HFFc6 (cell line): ENCODE results near the gene TAF4. TPM values are rescaled to one million over a fixed set of nuclear protein-coding genes. Genes with fewer than 3 reads are reported as not detected.

Experiments used
- DNase-seq: peaks from one replicate; pipeline ENCODE4 v3.0.0-alpha.2; 2018
- H3K27ac Mint-ChIP-seq: 2 replicates; pipeline ENCODE4 v1.8.0; 2020; ENCODE audit warnings: mild to moderate bottlenecking, mixed read lengths
- H3K27me3 Mint-ChIP-seq: 2 replicates; pipeline ENCODE4 v1.8.0; 2021; ENCODE audit warnings: mild to moderate bottlenecking, moderate library complexity, mixed read lengths; ENCODE audit not compliant: insufficient read depth
- H3K36me3 Mint-ChIP-seq: 2 replicates; pipeline ENCODE4 v1.8.0; 2021; ENCODE audit warnings: low read depth, mixed read lengths
- H3K4me1 Mint-ChIP-seq: 2 replicates; pipeline ENCODE4 v1.8.0; 2020; ENCODE audit warnings: low read depth, mixed read lengths
- H3K4me3 Mint-ChIP-seq: 2 replicates; pipeline ENCODE4 v1.8.0; 2020; ENCODE audit warnings: mild to moderate bottlenecking, moderate library complexity, mixed read lengths
- H3K9me3 Mint-ChIP-seq: 2 replicates; pipeline ENCODE4 v1.8.0; 2020; ENCODE audit warnings: mild to moderate bottlenecking, mixed read lengths
- total RNA-seq, 6 experiments: library from RNA; stranded (reverse); fragmentation: NEBNext Ultra II Directional; extraction: Animal tissue kit (Norgen Biotek cat#: 25700); gene quantifications; 2 replicates in 1 of 6; 3 replicates in 5 of 6; pipeline ENCODE4 v1.2.3, GENCODE V29; 2021
- TF ChIP-seq, protein P1 (sequence below): fragments of 200-600 bp; sonication (generic); IDR thresholded peaks from 2 replicates; pipeline ENCODE4 v1.5.0; 2021; ENCODE audit warnings: antibody characterized with exemption, mild to moderate bottlenecking

TAF4 gene
- total RNA-seq, 6 experiments from 2014 or later, result 9.4 to 11.7 (median 9.9) TPM

DNA sequence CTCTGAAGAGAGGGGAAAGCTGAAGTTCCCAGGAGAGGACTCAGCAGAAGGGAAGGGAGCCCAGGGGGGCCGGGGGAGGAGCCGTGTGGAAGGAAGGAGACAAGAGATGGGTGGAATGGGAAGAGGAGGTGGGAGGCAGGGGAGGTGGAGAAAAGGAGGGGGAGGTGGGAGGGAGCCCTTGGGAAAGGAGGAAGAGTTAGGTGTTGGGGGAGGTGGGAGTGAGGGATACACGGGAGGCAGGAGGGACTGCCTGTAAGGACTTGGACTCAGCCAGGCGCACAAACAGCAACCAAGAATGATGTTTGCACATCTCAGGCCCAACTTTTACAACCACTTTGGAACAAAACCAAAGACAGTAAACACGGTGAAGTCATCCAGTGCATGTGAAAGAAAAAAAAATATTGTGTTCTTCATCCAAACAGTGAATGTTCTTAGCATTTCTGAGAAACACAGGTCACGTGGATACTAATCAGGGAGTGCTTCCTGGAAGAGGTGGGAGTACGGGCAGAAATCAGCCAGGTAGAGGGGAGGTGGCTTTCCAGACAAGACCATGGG, 39.2 kb upstream of the TAF4 start:
- H3K4me3 Mint-ChIP-seq, result no peak overlapping the region
- TF ChIP-seq, protein P1, sequence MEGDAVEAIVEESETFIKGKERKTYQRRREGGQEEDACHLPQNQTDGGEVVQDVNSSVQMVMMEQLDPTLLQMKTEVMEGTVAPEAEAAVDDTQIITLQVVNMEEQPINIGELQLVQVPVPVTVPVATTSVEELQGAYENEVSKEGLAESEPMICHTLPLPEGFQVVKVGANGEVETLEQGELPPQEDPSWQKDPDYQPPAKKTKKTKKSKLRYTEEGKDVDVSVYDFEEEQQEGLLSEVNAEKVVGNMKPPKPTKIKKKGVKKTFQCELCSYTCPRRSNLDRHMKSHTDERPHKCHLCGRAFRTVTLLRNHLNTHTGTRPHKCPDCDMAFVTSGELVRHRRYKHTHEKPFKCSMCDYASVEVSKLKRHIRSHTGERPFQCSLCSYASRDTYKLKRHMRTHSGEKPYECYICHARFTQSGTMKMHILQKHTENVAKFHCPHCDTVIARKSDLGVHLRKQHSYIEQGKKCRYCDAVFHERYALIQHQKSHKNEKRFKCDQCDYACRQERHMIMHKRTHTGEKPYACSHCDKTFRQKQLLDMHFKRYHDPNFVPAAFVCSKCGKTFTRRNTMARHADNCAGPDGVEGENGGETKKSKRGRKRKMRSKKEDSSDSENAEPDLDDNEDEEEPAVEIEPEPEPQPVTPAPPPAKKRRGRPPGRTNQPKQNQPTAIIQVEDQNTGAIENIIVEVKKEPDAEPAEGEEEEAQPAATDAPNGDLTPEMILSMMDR, result no peak
- H3K9me3 Mint-ChIP-seq, result peaks cover 74% of the 10 kb centered on the region
- DNase-seq, result peak; percentile 54
- H3K4me1 Mint-ChIP-seq, result peaks cover 6% of the 10 kb centered on the region; the same call in 1 of the 2 replicates
- no peak overlapping the region for H3K27ac Mint-ChIP-seq
- peaks cover 49% of the 10 kb centered on the region for H3K36me3 Mint-ChIP-seq
- peaks cover 6% of the 10 kb centered on the region for H3K27me3 Mint-ChIP-seq

DNA sequence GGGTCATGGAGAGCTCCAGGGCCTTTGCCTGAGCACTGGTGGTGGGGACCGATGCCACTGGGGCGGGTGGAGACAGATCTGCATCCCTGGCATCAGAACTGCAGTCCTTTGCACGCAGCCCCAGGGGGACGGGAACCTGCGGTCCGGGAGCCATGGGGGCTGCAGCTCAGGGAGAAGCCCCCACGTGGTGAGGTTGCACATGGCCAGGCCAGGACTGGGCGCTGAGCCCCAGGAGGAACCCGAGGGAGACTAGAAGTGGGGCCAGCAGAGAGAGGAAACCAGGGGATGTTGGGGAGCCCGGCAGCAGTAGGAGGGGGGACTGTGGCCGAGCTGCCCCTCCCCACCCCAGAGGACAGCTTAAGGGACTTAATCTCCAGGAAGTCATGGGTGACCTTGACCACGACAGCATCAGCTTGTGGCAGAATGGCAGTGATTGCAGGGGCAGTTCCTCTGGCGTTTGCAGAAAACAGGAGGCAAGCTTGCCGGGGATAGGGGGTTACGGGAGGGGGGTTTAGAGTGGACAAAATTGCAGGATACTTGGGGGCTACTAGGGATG, 38.6 kb upstream of the TAF4 start:
- Mint-ChIP-seq H3K4me1 (peaks cover 6% of the 10 kb centered on the region; the same call in 1 of the 2 replicates), H3K36me3 (peaks cover 46% of the 10 kb centered on the region), H3K27ac (no peak overlapping the region), H3K4me3 (no peak overlapping the region), H3K9me3 (peaks cover 72% of the 10 kb centered on the region), H3K27me3 (peaks cover 11% of the 10 kb centered on the region)
- TF ChIP-seq, protein P1, result no peak
- no peak for DNase-seq

DNA sequence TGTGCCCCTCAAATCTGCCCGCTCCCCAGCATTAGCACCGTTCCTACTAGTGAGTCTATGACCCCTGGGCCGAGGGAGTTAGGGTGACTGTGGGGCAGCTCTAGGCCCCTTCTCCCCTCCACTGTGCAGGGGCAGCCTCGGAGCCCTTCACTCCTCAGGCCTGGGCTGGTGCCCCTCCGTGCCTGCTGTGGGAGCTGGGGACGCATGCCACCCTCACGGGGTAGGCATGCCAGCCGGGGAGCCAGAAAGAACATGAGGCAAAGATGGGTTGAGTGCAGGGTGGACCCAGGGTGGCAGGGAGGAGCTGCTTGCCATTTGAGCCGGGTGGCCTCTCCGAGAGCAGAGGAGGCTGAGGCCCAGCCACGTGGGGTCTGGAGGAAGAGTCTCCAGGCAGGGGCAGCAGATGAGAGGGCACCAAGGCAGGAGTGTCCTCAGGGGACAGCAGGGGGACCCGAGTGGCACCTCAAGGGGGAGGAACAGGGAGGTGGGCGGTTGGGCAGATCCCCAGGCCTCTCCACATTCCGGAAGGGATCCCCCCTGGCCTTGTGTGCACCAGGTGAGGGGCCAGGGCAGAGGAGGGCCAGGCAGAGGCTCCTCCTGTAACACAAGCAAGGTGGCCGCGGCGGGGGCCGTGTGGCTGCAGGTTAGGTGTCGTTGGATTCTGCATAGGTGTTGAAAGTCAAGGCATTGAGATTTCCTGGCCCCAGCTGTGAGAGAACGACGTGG, 38.0 kb upstream of the TAF4 start:
- H3K27ac Mint-ChIP-seq, result no peak overlapping the region
- peaks cover 11% of the 10 kb centered on the region for H3K27me3 Mint-ChIP-seq
- H3K4me1 Mint-ChIP-seq, result peaks cover 6% of the 10 kb centered on the region; the same call in 1 of the 2 replicates
- peaks cover 66% of the 10 kb centered on the region for H3K9me3 Mint-ChIP-seq
- DNase-seq, result no peak
- H3K4me3 Mint-ChIP-seq, result no peak overlapping the region
- peaks cover 40% of the 10 kb centered on the region for H3K36me3 Mint-ChIP-seq
- TF ChIP-seq, protein P1, result no peak

DNA sequence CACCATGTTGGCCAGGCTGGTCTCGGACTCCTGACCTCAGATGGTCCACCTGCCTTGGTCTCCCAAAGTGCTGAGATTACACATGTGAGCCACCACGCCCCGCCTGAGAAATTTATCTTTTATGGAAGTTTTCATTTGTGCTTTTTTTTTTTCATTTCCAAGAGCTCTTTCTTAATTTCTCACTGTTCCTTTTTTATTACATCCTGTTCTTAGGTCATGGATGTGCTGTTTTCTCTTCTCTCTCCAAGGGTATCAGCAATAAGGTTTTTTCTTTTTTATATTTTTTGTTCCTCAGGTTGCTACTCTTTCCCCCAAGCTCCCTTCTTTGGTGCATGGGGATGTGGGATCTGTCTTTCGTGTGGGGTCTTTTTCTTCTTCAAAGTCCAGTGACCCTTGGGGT, 35.4 kb upstream of the TAF4 start:
- no peak for DNase-seq
- TF ChIP-seq, protein P1, result no peak
- Mint-ChIP-seq H3K4me1 (peaks cover 6% of the 10 kb centered on the region; the same call in 1 of the 2 replicates), H3K36me3 (peaks cover 26% of the 10 kb centered on the region), H3K27ac (no peak overlapping the region), H3K4me3 (no peak overlapping the region), H3K27me3 (peaks cover 11% of the 10 kb centered on the region), H3K9me3 (peaks cover 40% of the 10 kb centered on the region)

DNA sequence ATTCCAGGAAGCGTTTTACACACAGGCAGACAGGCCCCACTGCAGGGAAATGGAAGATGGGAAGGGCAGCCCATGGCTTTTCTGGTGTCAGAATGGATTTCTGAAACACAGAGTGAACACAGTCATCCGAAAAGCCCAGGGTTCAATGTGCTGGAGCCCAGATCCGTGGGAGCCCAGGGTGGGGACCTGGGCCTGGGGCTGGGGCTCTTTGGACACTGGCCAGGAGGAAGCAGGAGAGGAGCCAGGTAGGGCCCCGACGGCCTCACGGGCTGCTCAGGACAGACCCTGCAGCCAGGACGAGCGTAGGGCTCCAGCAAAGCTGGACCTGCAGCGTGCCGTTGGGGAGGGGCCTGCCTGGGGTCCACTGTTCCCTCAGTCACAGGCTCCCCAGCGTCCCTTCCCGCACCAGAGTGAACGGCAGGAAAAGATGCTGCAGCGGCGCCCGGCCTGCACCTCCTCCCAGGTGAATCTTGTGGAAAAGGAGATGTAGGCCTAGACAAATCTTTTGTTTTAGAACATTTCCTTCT, 32.3 kb upstream of the TAF4 start:
- TF ChIP-seq, protein P1, result no peak

More for the DNA sequence above, 32.3 kb upstream of the TAF4 start:
- H3K9me3 Mint-ChIP-seq, result peaks cover 27% of the 10 kb centered on the region
- no peak for DNase-seq
- peaks cover 13% of the 10 kb centered on the region for H3K36me3 Mint-ChIP-seq
- no peaks in the 10 kb centered on the region for H3K4me1 Mint-ChIP-seq
- no peak overlapping the region for H3K27ac Mint-ChIP-seq
- no peak overlapping the region for H3K4me3 Mint-ChIP-seq
- H3K27me3 Mint-ChIP-seq, result peaks cover 7% of the 10 kb centered on the region
